CD1c-positive myeloid dendritic cell (primary cell): ENCODE measurements around the gene CCSER1.
"Not testable (repeated sequence)": the region's sequence is repeated elsewhere in the genome, so short reads cannot be mapped to it uniquely, and the experiment has no call there.

Experiments
- DNase-seq: peaks from one replicate; pipeline ENCODE4 v3.0.0-alpha.2; 2016; ENCODE audit errors: extremely low spot score

The CCSER1 gene

DNA sequence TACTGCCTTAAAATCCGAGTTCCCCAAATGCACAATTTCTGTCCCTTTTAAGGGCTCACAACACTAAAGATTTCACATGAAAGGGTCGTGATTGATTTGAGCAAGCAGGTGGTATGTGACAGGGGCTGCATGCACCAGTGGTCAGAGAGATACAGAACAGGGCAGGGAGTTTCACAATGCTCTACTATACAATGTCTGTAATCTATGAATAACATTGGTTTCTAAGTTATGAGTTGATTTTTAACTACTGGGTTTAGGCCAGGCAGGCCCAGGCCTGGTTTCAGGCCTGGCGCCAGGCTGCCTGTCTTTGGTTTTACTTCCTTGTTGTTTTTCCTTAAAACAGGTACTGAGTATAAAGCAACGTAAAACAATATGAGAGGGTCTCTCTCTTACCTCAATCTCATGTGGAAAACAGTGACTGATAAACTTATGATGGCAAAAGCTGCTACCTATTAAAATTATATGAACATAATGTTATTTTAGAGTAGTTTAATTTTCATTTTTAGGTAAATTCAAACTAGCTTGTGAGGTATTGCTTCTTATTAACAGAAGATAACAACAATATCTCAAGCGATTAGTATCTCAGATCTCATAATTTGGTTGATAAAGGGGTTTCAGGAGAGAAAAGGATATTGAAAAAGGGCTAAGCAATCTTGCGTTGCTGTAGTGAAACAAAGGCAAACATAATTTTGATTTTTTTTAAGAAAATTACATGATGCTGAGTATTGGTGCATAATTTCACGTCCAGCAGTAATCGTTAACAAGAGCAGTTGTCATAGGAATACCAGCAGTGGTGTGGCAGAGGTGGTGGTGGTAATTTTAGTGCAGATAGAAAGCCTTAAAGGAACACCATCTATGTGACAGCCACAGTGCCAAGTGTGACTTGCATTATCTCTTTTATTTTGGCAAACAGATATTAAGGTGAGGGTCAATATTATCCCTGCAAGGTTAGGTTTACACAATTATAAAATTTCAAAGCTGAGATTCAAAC is 1232.1 kb downstream of the CCSER1 start:
- no peak for DNase-seq

DNA sequence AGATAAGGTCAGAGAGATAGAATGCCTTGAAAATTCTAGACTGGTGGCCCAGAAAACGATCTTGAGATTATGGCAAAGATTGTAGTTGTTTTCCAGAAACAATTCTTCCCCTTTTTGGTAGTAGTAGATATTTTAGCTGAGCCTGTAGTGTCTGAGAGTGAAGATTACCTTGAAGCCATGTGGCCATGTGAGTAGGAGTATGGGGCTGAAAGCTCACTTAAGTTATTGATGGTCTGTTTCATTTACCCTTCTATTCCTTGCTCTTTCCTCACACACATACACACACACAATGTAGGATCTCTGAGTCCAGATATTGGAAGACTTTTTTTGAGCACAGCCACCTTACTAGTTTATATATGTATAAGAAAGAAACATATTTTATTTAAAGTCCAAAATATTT is 1234.9 kb downstream of the CCSER1 start:
- no peak for DNase-seq

DNA sequence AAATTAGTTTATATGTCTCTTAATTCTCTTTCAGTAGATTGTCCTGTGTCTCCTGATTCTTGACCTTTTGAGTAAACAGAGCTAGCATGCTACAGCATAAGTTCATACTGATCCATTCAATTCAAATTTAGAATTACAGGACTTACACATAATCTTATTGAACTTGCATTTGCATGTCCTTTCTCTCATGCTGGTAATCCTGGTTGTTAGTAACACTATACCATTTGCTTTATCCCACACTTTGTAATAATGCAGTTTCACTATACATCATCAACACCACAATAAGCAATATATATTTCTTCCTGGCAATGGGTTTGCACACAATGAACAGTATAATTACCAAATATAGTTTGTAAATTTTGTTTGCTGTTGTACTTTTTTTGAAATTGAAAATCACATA is 1239.4 kb downstream of the CCSER1 start:
- DNase-seq, result no peak

DNA sequence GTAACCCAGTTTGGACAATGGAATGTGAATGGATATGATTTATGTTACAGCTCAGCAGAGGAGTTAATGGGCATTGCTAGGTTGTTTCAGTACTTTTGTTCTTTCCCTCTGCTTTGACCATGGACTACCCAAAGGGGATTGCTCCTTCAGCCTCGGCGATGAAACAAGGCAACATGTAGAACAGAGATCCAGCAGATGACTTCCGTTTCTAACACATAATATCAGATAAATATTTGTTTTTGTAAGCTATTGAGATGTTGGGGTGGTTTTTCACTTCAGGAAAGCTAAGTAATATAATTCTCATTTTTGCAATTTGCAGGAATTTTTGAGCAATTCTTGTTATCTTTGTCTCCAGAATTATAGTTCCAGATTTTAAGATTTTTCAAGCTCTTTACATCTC is 1241.9 kb downstream of the CCSER1 start:
- DNase-seq, result no peak

DNA sequence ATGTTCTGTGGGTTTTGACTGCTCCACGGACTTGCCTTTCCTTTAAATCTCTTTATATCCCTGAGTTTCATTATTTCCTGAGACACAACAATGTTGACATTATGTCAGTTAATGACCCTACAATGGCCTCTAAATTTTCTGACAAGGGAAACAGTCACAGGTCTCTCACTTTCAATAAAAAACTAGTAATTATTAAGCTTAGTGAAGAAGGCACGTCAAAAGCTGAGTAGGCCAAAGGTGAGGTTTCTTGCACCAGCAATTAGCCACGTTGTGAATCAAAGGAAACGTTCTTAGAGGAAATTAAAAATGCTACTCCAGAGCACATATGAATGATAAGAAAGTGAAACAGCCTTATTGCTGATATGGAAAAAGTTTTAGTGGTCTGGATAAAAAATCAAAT is 1246.4 kb downstream of the CCSER1 start:
- DNase-seq, result no peak

DNA sequence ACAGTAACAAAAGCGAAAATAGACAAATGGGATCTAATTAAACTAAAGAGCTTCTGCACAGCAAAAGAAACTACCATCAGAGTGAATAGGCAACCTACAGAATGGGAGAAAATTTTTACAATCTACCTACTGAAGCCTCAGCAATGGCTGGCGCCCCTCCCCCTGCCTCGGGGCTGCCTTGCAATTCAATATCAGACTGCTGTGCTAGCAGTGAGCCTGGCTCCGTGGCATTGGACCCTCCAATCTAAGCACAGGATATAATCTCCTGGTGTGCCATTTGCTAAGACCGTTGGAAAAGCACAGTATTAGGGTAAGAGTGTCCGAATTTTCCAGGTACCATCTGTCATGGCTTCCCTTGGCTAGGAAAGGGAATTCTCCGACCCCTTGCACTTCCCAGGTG is 1278.2 kb downstream of the CCSER1 start:
- DNase-seq, result not testable (repeated sequence)

DNA sequence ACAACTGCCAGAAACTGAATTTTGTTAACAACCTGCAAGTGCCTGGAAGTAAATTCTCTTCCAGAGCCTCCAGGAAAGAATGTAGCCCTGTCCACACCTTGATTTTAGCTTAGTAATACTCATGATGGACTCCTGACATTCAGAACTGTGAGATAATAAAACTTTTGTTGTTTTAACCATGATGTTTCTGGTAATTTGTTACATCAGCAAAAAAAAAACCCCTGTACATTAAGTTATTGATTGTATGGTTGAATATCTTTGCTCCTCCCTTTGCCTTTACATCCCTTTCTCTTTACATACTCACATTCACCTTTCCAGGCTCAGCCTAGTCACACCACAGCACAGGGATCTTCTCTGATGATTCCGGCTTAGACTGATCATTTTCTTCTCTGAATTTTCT is 1294.8 kb downstream of the CCSER1 start:
- DNase-seq, result no peak

DNA sequence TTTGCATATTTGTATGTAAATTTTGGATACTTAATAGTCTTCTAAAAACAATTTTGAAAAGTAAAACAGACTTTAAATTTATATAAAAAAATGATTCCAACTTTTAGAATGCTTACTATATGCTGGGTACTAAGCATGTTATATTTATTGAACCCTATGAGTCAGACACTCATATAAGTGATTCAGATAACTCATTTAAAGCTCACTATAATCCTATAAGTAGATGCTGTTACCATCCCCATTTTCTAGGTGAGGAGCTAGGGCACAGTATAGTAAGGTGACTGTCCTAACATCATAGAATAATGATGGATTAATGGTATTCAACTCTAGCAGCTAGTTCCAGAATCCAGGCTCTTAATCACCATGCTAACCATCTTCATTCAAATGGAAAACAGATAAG is 1299.5 kb downstream of the CCSER1 start:
- no peak for DNase-seq

DNA sequence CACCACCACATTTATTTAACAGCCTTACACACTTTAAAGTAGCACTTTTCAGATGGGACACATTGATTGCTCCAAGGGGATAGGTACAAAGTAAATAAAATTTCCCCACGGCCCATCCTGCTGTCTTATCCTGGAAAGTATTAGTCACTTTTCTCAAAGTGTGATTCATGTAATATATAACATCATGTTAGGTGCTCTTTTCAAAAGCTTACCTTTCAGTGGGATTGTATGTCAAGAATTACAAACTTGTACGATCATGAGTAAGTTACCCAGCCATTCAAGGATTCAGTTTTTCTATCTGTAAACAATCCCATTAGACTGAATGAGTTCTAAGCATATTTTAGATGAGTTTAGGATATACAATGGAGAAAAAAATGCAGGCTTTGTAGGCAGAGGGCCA is 1300.0 kb downstream of the CCSER1 start:
- no peak for DNase-seq

DNA sequence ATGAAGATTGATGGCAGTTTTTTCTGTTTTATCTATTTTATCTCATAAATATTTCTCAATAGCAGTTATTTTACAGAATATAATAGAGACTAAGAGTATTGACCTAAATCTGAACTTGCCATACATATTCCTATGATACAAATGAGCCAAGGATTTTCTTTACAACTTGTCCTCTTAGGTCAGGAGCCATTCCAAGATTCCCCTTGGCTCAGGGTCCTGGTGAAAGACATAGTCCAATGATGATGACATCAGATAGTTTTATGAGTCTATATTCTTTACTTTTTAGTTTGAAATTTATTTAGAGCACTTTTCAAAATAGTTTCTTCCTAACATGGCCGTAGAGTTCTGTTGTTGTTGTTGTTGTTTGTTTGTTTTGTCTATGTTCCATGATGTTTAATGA is 1307.4 kb downstream of the CCSER1 start:
- DNase-seq, result no peak

DNA sequence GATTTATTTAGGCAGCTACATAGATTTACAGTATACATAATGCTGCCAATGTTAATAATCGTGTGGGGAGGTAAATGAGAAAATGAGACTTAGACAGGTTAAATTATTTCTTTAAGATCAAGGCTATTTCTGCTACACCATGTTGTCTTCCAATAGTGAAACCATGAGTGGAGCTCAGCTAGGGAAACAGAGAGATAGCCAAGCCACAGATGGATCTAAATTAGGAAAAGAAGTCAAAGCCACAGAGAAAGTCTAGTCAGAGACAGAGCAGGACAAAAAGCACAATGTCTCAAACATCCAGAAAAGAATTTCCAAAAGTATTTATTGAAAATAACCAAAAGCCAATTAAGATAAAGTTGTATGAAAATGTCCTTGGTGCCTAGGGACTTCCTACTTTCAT is 1309.4 kb downstream of the CCSER1 start:
- DNase-seq, result no peak

DNA sequence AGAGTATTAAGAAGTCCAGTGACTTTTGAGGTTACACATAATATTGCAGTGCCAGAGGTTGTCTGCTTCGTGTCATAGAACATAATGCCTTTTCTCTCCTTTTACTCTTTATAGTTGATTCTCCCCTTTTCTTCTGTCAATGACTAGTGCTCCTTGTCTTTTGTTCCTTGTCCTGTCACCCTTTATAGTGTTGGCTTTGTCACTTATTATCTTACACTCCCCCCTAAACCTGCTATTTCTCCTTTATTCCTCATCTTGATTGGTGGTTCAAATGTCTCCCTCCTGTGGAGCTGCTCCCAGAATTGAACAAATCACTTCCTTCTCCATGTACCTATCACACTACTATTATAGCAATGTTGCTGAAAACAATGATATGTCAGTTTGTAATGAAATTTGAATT is 1320.0 kb downstream of the CCSER1 start:
- no peak for DNase-seq

DNA sequence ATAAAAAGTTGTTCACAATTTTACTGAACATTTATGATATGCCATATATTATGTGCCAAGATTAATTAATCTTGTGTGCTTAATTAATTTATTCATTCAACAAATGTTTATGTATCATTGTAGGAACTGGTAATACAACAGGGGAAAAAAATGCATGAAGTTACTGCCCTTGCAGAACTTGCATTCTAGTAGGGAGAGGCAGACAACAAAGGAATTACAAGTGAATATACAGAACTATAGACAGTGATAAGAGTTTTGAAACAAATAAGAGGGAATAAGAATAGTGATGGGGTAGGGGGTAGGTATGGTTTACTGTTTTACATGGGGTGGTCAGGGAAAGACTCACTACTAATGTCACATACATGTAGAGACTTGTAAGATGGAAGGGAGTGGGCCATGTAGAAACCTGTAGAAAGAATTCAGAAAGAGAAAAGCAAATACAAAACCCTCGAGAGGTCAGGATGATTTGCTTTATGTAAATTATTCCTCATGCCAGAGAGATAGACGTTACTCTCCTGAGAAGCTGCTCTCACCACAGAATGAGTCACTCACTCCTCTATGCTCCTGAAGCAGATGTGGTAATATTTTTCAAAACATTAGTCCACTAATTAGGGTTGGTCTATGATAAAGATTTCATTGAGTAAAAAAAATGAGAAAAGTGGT is 1321.6 kb downstream of the CCSER1 start:
- no peak for DNase-seq

DNA sequence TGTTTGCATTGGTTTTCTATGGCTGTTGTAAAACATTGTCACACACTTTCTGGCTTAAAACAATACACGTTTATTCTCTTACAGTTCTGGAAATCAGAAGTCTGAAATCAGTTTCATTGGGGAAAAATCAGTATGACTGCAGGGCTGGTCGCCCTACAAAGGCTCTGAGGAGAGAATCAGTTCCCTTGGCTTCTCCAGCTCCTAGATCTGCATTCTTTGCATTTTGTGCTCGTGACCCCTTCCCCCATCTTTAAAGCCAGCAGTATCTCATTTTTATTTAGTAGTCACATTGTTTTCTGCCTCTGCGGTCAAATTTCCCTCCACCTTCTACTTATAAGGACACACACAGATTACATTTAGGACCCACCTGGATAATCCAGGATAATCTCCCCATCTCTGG is 1326.9 kb downstream of the CCSER1 start:
- DNase-seq, result no peak

DNA sequence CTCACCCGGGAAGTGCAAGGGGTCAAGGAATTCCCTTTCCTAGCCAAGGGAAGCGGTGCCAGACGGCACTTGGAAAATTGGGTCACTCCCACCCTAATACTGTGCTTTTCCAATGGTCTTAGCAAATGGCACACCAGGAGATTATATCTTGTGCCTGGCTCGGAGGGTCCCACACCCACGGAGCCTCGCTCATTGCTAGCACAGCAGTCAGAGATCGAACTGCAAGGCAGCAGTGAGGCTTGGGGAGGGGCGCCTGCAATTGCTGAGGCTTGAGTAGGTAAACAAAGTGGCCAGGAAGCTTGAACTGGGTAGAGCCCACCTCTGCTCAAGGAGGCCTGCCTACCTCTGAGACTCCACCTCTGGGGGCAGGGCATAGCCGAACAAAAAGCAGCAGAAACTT is 1335.4 kb downstream of the CCSER1 start:
- not testable (repeated sequence) for DNase-seq

DNA sequence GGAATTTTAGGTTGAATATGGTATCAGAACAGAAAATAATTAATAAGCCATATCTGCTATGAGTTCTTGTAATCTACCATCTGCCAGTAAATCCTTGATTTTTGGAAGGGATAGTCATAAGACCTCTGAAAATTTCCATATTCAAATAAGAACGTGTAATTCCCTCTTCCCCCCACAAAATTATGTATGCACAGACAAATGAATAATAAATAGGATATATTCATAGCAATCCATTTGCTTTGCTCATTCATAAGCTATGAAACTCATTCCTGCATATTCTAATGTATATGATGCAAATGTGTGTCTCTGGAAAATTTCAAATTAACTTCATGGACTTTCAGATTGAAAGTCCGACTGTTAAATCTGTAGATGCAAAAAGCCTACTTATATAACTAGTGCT is 1343.5 kb downstream of the CCSER1 start:
- DNase-seq, result no peak

DNA sequence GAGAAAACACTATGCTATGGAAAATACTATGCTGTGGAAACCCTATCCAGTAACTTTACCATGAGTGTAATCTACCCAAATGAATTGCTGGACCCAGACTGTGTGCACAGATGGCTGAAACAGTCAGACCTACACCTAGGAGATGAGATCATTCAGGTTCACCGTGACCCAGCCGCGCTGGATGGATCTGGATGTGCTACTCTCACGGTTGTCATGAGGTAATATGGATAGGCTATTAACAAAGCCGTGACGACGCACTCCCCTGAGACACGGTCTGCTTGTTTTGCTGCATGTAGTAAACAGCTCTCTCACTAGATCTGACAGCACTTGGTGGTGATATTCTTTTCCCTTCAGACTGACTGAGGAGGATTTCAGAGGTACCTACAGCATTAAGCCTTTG is 1344.1 kb downstream of the CCSER1 start:
- no peak for DNase-seq

DNA sequence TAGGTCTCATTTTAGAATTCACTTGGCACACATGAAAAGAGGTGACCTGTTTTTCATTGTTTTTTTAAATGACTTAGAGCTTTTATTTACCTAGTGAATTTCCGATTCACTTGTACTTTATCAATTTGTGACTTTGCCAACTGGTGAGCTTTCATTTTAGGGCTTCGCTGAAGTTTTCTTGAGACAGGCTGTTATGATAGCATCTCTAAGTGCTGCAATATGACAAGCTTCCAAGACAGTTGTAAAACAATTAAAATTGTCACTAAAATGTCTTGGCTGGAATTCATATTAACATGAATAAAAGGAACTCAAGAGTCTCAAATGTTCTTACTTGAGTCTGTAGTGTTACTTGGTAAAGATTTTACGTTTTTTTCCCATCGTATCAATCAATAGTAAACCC is 1344.9 kb downstream of the CCSER1 start:
- DNase-seq, result no peak

DNA sequence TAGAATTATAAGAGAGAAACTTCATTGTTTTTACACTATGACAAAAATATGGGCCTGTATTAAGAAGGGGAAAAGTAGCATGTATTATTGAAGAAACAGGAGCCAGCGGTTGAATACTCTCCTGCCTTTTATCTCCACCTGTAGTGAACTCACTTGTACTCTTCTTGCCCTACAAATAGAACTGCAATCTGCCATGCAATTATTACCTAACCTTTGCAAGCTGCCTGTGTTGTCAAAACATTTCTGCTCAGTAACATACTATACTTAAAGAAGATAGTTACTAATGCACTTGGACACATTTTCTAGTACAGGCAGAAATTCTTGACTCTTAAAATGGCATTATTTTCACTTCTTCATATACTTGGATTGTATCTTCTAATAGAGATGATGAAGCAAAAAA is 1358.2 kb downstream of the CCSER1 start:
- no peak for DNase-seq

DNA sequence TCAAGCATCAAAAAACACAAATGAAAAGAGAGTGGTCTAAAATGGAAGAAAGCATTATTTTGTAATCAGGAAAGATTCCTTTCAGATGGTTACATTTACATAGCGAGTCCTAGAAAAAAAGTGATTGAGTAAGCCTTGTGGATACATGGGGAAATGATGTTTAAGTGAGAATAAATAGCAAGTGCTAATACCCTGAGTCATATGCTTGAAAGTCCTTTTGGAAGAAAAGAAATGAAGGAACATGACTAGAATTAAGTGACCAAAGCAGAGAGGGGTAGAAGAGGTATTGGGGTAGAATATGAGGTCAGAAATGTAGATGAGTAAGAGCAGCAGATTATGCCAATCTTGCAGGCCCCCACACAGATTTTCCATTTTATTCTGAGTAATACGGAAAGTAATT is 1361.8 kb downstream of the CCSER1 start:
- DNase-seq, result no peak

DNA sequence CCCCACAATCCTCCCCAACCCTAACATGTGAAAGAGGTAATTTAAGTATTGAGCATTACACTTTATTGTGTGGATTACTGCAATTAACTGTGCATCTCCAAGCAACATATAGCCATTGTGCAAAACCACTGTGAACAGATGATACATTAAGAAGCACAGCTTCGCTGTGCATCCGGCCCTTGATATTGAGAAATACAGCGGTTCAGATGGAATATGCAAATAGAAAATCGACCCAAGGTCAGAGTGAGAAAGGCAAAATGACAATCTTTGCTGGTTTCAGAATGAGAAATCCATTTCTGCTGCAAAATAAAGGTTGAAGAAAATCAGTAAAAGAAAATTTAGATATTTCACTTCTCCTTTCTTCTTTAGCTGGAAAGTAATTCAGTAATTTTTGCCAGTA is 1370.7 kb downstream of the CCSER1 start:
- no peak for DNase-seq

DNA sequence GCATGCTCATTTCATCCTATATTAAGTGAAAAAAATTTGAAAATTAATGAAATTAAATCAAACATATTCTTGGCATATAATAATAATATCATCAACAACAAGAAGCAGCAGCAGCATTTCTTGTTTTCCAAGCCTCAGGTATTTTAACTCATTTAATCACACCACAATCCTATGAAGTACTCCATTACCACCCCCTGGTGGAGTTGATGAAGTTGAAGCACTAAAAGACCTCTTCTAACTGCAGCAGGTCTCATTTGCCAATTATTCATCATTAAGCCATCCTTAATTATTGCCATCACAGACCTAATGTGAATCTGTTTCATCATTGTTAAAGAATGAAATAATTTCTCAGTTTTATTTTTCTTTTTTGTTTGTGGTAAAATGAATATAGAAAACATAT is 1375.2 kb downstream of the CCSER1 start:
- DNase-seq, result no peak

DNA sequence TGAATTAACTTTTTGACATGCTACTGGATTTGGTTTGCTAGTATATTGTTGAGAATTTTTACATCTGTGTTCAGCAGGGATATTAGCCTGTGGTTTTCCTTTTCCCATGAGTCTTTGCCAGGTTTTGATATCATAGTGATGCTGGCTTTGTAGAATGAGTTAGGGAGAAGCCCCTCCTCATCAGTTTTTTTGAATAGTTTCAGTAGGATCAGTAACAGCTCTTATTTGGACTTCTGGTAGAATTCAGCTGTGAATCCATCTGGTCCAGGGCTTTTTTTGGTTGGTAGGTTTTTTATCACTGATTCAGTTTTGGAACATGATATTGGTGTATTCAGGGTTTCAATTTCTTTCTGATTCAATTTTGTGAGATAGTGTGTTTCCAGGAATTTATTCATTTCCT is 1386.1 kb downstream of the CCSER1 start:
- DNase-seq, result no peak
